Measurements from ENCODE around the gene EEF2KMT. TPM values are rescaled to one million over a fixed set of nuclear protein-coding genes. Genes with fewer than 3 reads are reported as not detected.

The EEF2KMT gene
- total RNA-seq, 2 experiments from 2014 or later = 10.4 to 16.7 TPM

DNA sequence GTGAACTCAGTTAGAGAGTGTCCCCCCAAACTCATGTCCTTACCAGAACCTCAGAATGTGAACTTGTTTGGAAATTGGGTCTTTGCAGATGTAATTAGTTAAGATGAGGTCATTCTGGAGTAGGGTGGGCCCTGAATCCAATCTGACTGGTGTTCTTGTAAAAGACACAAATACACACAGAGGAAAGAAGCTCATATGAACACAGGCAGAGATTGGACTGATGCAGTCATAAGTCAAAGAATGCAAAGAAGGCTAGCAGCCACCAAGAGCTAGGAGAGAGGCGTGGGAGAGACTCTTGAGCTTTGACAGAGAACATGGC lies 61.7 kb downstream of the EEF2KMT start:
- H3K4me3 Mint-ChIP-seq = no peak overlapping the region
- no peaks in the 10 kb centered on the region for H3K9me3 Mint-ChIP-seq (ENCODE audit: low read depth)
- peaks cover 17% of the 10 kb centered on the region for H3K4me1 Mint-ChIP-seq
- H3K27ac Mint-ChIP-seq = no peak overlapping the region
- H3K27me3 Mint-ChIP-seq = no peaks in the 10 kb centered on the region
- CTCF ChIA-PET = no interaction called here
- no peak for DNase-seq
- H3K36me3 Mint-ChIP-seq = no peaks in the 10 kb centered on the region
- no peak for ATAC-seq

Other genes starting within 250 kb of the EEF2KMT start
- under 1 TPM in 1 of 2 experiments, not detected in 1; 0.09 TPM for gene PPL, start 160.6 kb downstream of the EEF2KMT start, total RNA-seq
- not detected for gene SEC14L5, start 139.5 kb downstream of the EEF2KMT start, total RNA-seq
- gene NAGPA, start 63.9 kb downstream of the EEF2KMT start, total RNA-seq = 10 to 100 TPM in 1 of 2 experiments, 1 to 10 TPM in 1; 9.7 to 12.1 TPM
- not detected for gene C16orf89, start 31.8 kb downstream of the EEF2KMT start, total RNA-seq
- 10 to 100 TPM; 21.1 to 29.0 TPM for gene ALG1, start 26.0 kb downstream of the EEF2KMT start, total RNA-seq